HCT116 (cell line): ENCODE data around the gene MIA3. TPM values are rescaled to one million over a fixed set of nuclear protein-coding genes. Genes with fewer than 3 reads are reported as not detected.
A peak's percentile ranks its signal among the peaks of the same experiment; 100 is the strongest.

Source experiments
- ATAC-seq: fragments of 200-7000 bp; cut with Tn5 transposase; 2 replicates; pipeline ENCODE4 v1.9.1; 2020; ENCODE audit warnings: mild to moderate bottlenecking, moderate library complexity
- BruUV-seq: library from RNA; stranded (reverse); fragments of 400-500 nt; replicated peaks from 2 replicates; lab custom pipeline; 2021; lab: Mats Ljungman, UMichigan
- CTCF ChIA-PET: fragments of 300-600 bp; sonication (Branson Sonifier 250); formaldehyde crosslinking; loops from one replicate; lab custom pipeline; 2021; ENCODE audit warnings: antibody characterized with exemption; lab: Charles Lee
- POLR2A ChIA-PET: fragments of 300-600, 350-600 bp; sonication (Branson Sonifier 250); formaldehyde crosslinking; loops from one replicate; lab custom pipeline; 2021; ENCODE audit warnings: antibody characterized with exemption; lab: Charles Lee
- RAD21 ChIA-PET, 2 experiments: fragments of 300-600 bp; sonication (Branson Sonifier 250); formaldehyde crosslinking; loops; one replicate each; lab custom pipeline; 2023; ENCODE audit warnings: low total read pairs in 2 of 2; ENCODE audit not compliant: uncharacterized antibody in 2 of 2, unreplicated experiment in 2 of 2, low non-redundant PET in 1 of 2; lab: Charles Lee
- DNase-seq: peaks from one replicate; pipeline ENCODE4 v3.0.0-alpha.2; 2010; ENCODE audit warnings: low read depth, low spot score
- H2AFZ ChIP-seq: fragments of 200-600 bp; shearing (Covaris generic), sonication (generic); 2 replicates; pipeline ENCODE4 v1.6.1; 2017; ENCODE audit warnings: low read depth, mixed run types, mixed read lengths, antibody characterized with exemption, low read length; ENCODE audit not compliant: poor library complexity, severe bottlenecking
- H3K27ac ChIP-seq: 2 replicates; pipeline ENCODE4 v1.5.1; 2012; ENCODE audit warnings: low read depth, low read length
- H3K27me3 ChIP-seq: fragments of 200-600 bp; sonication (generic); 2 replicates; pipeline ENCODE4 v1.6.1; 2016; ENCODE audit warnings: mixed run types, low read length, mixed read lengths; ENCODE audit not compliant: insufficient read depth
- H3K36me3 ChIP-seq, 2 experiments: fragments of 200-500 bp in 1 of 2; fragments of 200-600 bp in 1 of 2; sonication (Bioruptor generic) in 1 of 2; sonication (generic) in 1 of 2; 2 replicates each; pipeline versions ENCODE4 v1.5.1 to v1.6.1; 2014 to 2016; ENCODE audit warnings: low read length in 2 of 2, inconsistent platforms in 1 of 2, mixed read lengths in 1 of 2, mixed run types in 1 of 2; ENCODE audit not compliant: insufficient read depth in 2 of 2, control insufficient read depth in 1 of 2
- H3K4me1 ChIP-seq, 2 experiments: fragments of 200-600 bp in 1 of 2; sonication (generic) in 1 of 2; 2 replicates each; pipeline versions ENCODE4 v1.5.1 to v1.6.1; 2012 to 2017; ENCODE audit warnings: low read length in 2 of 2, inconsistent platforms in 1 of 2, mild to moderate bottlenecking in 1 of 2, mixed read lengths in 1 of 2, mixed run types in 1 of 2, moderate library complexity in 1 of 2; ENCODE audit not compliant: insufficient read depth in 2 of 2, control insufficient read depth in 1 of 2
- H3K4me2 ChIP-seq: fragments of 200-600 bp; sonication (generic); 2 replicates; pipeline ENCODE4 v1.6.1; 2017; ENCODE audit warnings: mixed run types, low read length, mixed read lengths
- H3K4me3 ChIP-seq, 2 experiments: fragments of 200-600 bp in 1 of 2; sonication (generic) in 1 of 2; replicated peaks in 1 of 2; 2 replicates each; pipeline ENCODE4 v1.5.1; 2011 to 2016; ENCODE audit warnings: low read length in 2 of 2, control low read depth in 1 of 2, low read depth in 1 of 2, mild to moderate bottlenecking in 1 of 2, mixed read lengths in 1 of 2, mixed run types in 1 of 2
- H3K79me2 ChIP-seq: fragments of 200-600 bp; sonication (generic); 2 replicates; pipeline ENCODE4 v1.6.1; 2017; ENCODE audit warnings: mild to moderate bottlenecking, mixed run types, low read length, moderate library complexity, mixed read lengths; ENCODE audit not compliant: insufficient read depth
- H3K9ac ChIP-seq: fragments of 200-600 bp; sonication (generic); 2 replicates; pipeline ENCODE4 v1.6.1; 2016; ENCODE audit warnings: low read length, mixed read lengths
- H3K9me2 ChIP-seq: fragments of 200-600 bp; sonication (generic), shearing (Covaris generic); 2 replicates; pipeline ENCODE4 v1.6.1; 2017; ENCODE audit warnings: mixed run types, mild to moderate bottlenecking, moderate library complexity; ENCODE audit not compliant: insufficient read depth
- H3K9me3 ChIP-seq, 2 experiments: fragments of 200-500 bp in 1 of 2; fragments of 200-600 bp in 1 of 2; sonication (Bioruptor generic) in 1 of 2; sonication (generic) in 1 of 2; 2 replicates each; pipeline ENCODE4 v1.6.1; 2014 to 2017; ENCODE audit warnings: low read length in 2 of 2, mixed read lengths in 2 of 2, inconsistent platforms in 1 of 2, low read depth in 1 of 2, mild to moderate bottlenecking in 1 of 2, mixed run types in 1 of 2, moderate library complexity in 1 of 2; ENCODE audit not compliant: control insufficient read depth in 1 of 2, insufficient read depth in 1 of 2
- H4K20me1 ChIP-seq: fragments of 200-600 bp; sonication (generic), shearing (Covaris generic); 2 replicates; pipeline ENCODE4 v1.6.1; 2017; ENCODE audit warnings: mixed run types, mild to moderate bottlenecking, moderate library complexity; ENCODE audit not compliant: insufficient read depth
- CBX3 ChIP-seq: IDR thresholded peaks from 2 replicates; pipeline ENCODE4 v1.6.1; 2012; ENCODE audit warnings: low read depth
- CEBPB ChIP-seq: IDR thresholded peaks from 2 replicates; pipeline ENCODE4 v1.6.1; 2012; ENCODE audit warnings: low read depth
- EZH2 ChIP-seq: fragments of 200-600 bp; sonication (generic); IDR thresholded peaks from 2 replicates; pipeline ENCODE4 v1.6.1; 2017; ENCODE audit warnings: antibody characterized with exemption, mixed run types
- JUND ChIP-seq: IDR thresholded peaks from 2 replicates; pipeline ENCODE4 v1.6.1; 2012
- POLR2A ChIP-seq: IDR thresholded peaks from 2 replicates; pipeline ENCODE4 v1.7.0; 2011; ENCODE audit warnings: borderline replicate concordance; ENCODE audit not compliant: insufficient read depth, insufficient read length; ENCODE audit errors: extremely low read depth
- SIN3A ChIP-seq: IDR thresholded peaks from 2 replicates; pipeline ENCODE4 v1.6.1; 2012; ENCODE audit warnings: low read depth
- SP1 ChIP-seq: IDR thresholded peaks from 2 replicates; pipeline ENCODE4 v1.6.1; 2012; ENCODE audit warnings: low read depth
- intact Hi-C: fragments of 100-400 bp; cut with micrococcal nuclease; formaldehyde crosslinking; loops from 2 replicates; pipeline ENCODE4 v1.10.0; 2022
- total RNA-seq: library from RNA; stranded (reverse); gene quantifications from one replicate; pipeline ENCODE4 v1.2.1, GENCODE V29; 2021; ENCODE audit not compliant: unreplicated experiment
- TF ChIP-seq, protein P1 (sequence below): IDR thresholded peaks from 2 replicates; pipeline ENCODE4 v1.6.1; 2011; ENCODE audit warnings: mild to moderate bottlenecking, low read length, moderate library complexity; ENCODE audit not compliant: insufficient replicate concordance; ENCODE audit errors: extremely low read depth

MIA3 gene
- total RNA-seq, 1 experiment from 2014 or later, result 62.7 TPM

DNA sequence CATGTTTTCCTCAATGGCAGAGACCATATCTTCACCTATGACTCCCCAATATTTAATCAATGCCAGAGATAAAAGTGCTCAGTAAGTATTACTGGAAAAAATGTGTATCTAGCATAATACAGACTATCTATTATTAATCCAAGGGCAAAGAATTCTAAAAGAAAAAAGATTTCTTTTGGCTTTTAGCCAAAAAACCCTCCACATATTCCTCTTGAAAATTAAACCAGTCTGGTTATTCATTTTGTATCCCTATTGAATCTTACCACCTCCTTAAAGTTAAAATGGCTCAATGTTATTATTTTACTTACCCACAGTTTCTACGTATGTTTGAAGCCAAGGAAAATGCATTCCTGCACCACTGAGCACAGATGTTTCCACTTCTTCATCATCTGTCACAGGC, 29.8 kb upstream of the MIA3 start:
- H3K79me2 ChIP-seq, result peaks cover 65% of the 10 kb centered on the region
- H3K4me2 ChIP-seq, result peak overlapping the region; percentile 88
- peak overlapping the region in 1 of 2 experiments; percentile 84; a peak in 1 of 4 replicates for H3K4me3 ChIP-seq
- no peaks in the 10 kb centered on the region for H3K27me3 ChIP-seq
- no peak overlapping the region for H3K27ac ChIP-seq
- H3K9me3 ChIP-seq, result no peaks in the 10 kb centered on the region
- no TSS peak for BruUV-seq
- TF ChIP-seq SP1 (no peak), JUND (no peak), CEBPB (no peak), CBX3 (no peak), POLR2A (no peak), EZH2 (no peak), SIN3A (no peak)
- TF ChIP-seq, protein P1, sequence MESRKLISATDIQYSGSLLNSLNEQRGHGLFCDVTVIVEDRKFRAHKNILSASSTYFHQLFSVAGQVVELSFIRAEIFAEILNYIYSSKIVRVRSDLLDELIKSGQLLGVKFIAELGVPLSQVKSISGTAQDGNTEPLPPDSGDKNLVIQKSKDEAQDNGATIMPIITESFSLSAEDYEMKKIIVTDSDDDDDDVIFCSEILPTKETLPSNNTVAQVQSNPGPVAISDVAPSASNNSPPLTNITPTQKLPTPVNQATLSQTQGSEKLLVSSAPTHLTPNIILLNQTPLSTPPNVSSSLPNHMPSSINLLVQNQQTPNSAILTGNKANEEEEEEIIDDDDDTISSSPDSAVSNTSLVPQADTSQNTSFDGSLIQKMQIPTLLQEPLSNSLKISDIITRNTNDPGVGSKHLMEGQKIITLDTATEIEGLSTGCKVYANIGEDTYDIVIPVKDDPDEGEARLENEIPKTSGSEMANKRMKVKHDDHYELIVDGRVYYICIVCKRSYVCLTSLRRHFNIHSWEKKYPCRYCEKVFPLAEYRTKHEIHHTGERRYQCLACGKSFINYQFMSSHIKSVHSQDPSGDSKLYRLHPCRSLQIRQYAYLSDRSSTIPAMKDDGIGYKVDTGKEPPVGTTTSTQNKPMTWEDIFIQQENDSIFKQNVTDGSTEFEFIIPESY, result no peak
- H3K36me3 ChIP-seq, result peaks cover 11 to 16% of the 10 kb centered on the region in 2 experiments; a peak in 3 of 4 replicates
- ChIA-PET RAD21 (no interaction called here), CTCF (no interaction called here), POLR2A (no interaction called here)
- no peak overlapping the region for H3K9ac ChIP-seq
- H3K4me1 ChIP-seq, result peaks cover 0 to 18% of the 10 kb centered on the region in 2 experiments; a peak in 3 of 4 replicates
- H2AFZ ChIP-seq, result no peak overlapping the region
- intact Hi-C loops, result no loop called here
- ATAC-seq (no peak), DNase-seq (no peak)
- no peaks in the 10 kb centered on the region for H4K20me1 ChIP-seq
- H3K9me2 ChIP-seq, result no peaks in the 10 kb centered on the region
